ENCODE results near the gene TRAK2.

DNA sequence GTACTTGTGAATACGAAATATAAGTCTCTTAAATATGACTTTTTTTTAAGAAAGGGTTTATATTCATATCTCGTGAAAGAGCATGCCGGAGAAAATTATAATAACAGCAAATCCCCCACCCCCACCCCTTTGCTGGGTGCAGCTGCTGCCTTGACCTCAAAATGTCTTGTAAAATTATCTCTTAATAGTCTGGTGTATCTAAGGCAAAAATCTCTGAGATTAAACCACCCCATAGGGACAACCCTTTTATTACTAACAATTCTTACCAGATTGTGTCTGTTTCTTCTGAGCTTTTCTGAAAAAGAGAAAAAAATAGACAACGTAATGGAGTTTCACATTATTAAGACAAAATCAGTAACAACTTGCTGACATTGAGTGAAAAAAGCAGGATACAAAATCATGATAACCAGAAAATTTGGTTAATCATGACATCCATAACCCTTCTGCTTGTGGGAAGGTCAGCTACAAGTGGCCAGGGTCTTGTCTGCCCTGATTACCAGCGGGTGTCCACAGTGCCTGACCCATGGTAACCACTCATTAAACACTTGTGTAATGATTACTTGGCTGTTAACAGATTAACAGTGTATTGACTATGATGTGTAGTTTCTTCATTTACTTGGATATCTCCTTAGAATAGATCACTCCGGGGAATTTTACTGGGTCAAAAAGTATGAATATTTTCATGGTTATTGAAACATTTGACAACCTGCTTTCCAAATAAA is 1.8 kb upstream of the TRAK2 start:
- TF ChIP-seq, protein P1, sequence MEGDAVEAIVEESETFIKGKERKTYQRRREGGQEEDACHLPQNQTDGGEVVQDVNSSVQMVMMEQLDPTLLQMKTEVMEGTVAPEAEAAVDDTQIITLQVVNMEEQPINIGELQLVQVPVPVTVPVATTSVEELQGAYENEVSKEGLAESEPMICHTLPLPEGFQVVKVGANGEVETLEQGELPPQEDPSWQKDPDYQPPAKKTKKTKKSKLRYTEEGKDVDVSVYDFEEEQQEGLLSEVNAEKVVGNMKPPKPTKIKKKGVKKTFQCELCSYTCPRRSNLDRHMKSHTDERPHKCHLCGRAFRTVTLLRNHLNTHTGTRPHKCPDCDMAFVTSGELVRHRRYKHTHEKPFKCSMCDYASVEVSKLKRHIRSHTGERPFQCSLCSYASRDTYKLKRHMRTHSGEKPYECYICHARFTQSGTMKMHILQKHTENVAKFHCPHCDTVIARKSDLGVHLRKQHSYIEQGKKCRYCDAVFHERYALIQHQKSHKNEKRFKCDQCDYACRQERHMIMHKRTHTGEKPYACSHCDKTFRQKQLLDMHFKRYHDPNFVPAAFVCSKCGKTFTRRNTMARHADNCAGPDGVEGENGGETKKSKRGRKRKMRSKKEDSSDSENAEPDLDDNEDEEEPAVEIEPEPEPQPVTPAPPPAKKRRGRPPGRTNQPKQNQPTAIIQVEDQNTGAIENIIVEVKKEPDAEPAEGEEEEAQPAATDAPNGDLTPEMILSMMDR (IDR thresholded peaks at IDR 0.05; ENCODE audit: borderline replicate concordance, extremely low read depth, low read length, poor library complexity, severe bottlenecking), result no peak
- no peak for TF ChIP-seq EZH2 (IDR thresholded peaks at IDR 0.05; ENCODE audit: borderline replicate concordance, low read depth, low read length, severe bottlenecking)
